GM21825 (cell line): ENCODE measurements around the gene ST7.
A peak's percentile ranks its signal among the peaks of the same experiment; 100 is the strongest.
"Not testable (repeated sequence)": the region's sequence is repeated elsewhere in the genome, so short reads cannot be mapped to it uniquely, and the experiment has no call there.

Source experiments
- ATAC-seq: cut with Tn5 transposase; IDR thresholded peaks from one replicate; pipeline ENCODE4 v1.9.1; 2021; ENCODE audit warnings: mild to moderate bottlenecking, moderate library complexity; ENCODE audit not compliant: unreplicated experiment

Gene ST7, protein sequence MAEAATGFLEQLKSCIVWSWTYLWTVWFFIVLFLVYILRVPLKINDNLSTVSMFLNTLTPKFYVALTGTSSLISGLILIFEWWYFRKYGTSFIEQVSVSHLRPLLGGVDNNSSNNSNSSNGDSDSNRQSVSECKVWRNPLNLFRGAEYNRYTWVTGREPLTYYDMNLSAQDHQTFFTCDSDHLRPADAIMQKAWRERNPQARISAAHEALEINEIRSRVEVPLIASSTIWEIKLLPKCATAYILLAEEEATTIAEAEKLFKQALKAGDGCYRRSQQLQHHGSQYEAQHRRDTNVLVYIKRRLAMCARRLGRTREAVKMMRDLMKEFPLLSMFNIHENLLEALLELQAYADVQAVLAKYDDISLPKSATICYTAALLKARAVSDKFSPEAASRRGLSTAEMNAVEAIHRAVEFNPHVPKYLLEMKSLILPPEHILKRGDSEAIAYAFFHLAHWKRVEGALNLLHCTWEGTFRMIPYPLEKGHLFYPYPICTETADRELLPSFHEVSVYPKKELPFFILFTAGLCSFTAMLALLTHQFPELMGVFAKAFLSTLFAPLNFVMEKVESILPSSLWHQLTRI

GRCh38 chr7:116953372-116953905, at the start of gene ST7:
ST7 (plus strand) TSS chr7:116953501; CDS start chr7:116953541, 40 bp downstream.
- peak; percentile 43 for ATAC-seq

GRCh38 chr7:116906391-116906790, 46.9 kb upstream of the ST7 start:
- ATAC-seq = no peak

DNA sequence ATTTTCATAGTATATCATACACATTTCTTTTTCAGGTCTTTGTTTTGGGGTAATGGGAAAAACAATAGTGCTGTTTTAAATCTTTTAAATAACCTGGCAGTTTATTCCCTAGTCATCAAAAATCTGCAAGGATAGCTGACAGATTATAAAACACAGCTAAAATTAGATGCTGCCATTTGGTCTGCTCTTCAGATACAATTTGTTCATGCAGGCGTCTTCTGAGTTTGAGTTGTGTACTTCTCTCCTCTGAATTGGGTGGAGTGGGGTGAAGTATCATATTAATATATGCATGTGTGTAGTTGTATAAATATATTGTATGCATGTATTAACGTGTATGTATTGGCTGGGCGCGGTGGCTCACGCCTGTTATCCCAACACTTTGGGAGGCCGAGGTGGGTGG, 42.9 kb upstream of the ST7 start:
- ATAC-seq = no peak

GRCh38 chr7:116911801-116912200, 41.5 kb upstream of the ST7 start:
- no peak for ATAC-seq

DNA sequence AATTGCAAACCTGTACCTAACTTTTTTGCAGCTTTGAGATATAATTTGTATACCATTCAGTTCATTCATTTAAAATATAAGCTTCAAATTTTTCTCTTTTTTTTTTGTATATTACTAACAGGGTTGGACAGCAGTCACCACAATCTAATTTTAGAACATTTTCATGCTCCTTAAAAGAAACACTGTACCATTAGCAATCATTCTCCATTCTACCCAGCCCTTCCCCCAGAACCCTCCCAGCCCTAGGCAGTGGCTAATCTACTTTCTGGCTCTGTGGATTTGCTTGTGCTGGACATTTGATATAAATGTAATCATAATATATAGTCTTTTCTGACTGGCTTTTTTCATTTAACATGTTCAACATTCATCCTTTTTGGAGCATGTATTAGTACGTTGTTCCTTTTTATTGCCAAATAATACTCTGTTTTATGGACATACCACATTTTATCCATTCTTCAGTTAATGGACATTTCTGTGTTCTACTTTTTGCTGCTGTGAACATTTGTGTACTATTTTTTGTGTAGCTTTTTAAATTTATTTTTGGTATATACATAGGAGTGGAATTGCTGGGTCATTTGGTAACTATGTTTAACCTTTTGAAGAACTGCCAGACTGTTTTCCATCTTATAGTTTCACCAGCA, 40.9 kb upstream of the ST7 start:
- ATAC-seq = no peak

DNA sequence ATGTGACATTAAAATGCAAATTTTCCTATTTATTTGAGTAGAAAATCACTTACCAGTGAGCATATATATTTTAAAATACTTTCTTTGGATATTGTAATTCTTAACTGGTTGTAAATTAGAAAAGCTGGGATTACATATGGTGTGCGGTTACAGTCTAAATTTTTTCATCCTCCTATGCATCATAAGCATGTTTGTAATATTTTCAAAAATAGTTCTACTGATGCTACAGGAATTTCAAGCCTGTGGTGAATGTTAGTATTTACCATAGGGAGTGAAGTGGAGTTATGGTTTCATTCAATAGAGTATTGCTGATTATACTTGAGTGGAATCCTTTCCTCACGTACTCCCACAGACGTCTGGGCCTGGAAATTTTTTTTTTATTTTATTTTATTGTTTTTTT, 34.6 kb upstream of the ST7 start:
- ATAC-seq = no peak

- no peak for ATAC-seq
Measured at GRCh38 chr7:116920359-116920758, 32.9 kb upstream of the ST7 start.

GRCh38 chr7:116922545-116922944, 30.8 kb upstream of the ST7 start:
- no peak for ATAC-seq

- no peak for ATAC-seq
Measured at GRCh38 chr7:116924741-116925140, 28.6 kb upstream of the ST7 start.

- ATAC-seq = no peak
Measured at GRCh38 chr7:116929021-116929420, 24.3 kb upstream of the ST7 start.

DNA sequence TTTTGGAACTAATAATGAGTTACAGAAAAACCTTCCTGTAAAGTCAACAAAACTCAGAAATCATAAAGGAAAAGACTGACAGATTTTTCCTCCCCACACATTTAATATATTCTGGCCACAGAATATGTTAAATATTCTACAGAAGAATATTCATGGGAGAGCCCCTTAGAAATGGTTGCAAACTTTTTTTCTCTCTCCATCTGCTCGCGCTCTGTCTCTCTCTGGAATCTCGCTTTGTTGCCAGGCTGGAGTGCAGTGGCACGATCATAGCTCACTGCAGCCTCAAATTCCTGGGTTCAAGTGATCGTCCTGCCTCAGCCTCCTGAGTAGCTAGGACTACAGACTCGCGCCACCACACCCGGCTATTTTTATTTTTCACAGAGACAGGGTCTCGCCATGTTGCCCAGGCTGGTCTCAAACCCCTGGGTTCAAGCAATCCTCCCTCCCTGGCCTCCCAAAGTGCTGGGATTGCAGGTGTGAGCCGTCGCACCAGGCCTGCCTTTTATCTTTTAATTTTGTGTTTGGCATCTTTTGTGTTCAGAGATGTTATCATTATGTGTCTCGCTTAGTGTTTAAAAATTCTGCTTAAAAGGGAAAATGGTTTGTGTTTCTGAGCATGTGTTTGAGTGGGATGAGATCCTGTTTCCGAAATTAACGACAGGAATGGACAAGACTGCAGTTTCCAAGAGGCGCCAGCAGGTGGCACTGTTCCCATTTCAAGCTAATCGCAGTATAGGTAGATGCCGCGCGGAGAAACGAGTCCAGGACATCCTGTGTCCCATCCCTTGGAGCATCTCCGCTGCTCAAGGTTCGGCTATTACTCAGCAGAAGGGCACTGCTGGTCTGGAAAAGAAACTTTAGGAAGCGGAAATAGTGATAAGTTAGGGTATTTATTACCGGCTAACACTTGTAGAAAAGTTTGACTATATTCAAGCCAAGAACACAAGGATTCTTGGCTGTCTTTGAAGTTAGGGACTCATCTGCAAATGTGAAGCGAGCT, 23.1 kb upstream of the ST7 start:
- ATAC-seq = peak; percentile 91

GRCh38 chr7:116932566-116932965, 20.7 kb upstream of the ST7 start:
- no peak for ATAC-seq

GRCh38 chr7:116933465-116933864, 19.8 kb upstream of the ST7 start:
- no peak for ATAC-seq

- no peak for ATAC-seq
Measured at GRCh38 chr7:116934580-116934979, 18.7 kb upstream of the ST7 start.

GRCh38 chr7:116936844-116937243, 16.5 kb upstream of the ST7 start:
- not testable (repeated sequence) for ATAC-seq

DNA sequence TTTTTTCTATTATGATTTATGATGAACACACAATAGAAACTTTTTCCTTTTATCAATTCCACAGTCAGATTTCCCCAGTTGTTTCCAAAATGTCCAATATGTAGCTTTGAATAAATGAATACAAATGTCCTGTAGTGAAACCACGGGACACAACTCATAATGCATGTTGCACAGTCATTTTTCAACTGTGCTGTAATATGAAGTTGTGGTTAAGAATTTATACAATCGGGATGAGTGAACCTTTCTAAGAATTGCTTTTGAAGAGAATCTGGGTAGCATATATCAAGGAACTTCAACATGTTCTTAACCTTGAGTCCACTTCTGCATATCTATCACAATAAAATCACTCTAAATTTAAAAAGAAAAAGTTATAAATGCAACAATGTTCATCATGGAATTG, 14.6 kb upstream of the ST7 start:
- ATAC-seq = no peak

GRCh38 chr7:116940689-116941370, 12.5 kb upstream of the ST7 start:
- no peak for ATAC-seq

GRCh38 chr7:116942504-116942903, 10.8 kb upstream of the ST7 start:
- ATAC-seq = no peak

DNA sequence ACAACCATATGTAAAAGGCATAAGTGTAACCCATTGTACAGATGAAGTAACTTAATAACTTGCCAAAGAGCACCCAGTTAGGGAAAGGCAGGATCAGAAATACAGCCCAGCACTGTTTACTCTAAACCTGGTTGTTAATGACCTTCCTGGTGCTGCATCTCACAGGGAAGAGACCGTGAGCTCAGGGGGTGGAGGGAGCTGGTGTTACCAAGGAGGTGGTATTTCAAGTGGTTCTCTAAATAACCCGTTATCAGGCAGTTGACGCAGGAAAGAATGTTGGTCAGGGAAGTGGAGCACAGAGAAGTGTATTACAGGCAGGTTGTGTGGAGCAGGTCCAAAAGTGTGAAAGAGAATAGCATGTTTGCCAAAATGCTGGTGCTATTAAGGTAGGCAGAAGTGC, 4.4 kb upstream of the ST7 start:
- no peak for ATAC-seq
